CD4-positive, alpha-beta T cell (primary cell): ENCODE results near the gene JAKMIP2. TPM values are rescaled to one million over a fixed set of nuclear protein-coding genes. Genes with fewer than 3 reads are reported as not detected.

Experiments used
- ATAC-seq: fragments of 200-7000 bp; cut with Tn5 transposase; one replicate; pipeline ENCODE4 v1.10.0; 2022; ENCODE audit warnings: mild to moderate bottlenecking; ENCODE audit not compliant: poor library complexity
- CTCF ChIA-PET: fragments of 350-600 bp; sonication (Branson Sonifier 250); formaldehyde crosslinking; loops from one replicate; lab custom pipeline; 2021; ENCODE audit warnings: antibody characterized with exemption, inconsistent platforms; lab: Charles Lee
- POLR2A ChIA-PET: fragments of 350-600 bp; sonication (Branson Sonifier 250); formaldehyde crosslinking; loops from one replicate; lab custom pipeline; 2021; ENCODE audit warnings: antibody characterized with exemption, inconsistent platforms; lab: Charles Lee
- DNase-seq, 14 experiments: peaks; one replicate each; pipeline ENCODE4 v3.0.0-alpha.2; 2013 to 2020; ENCODE audit warnings: mixed read lengths in 2 of 14
- H3K27ac ChIP-seq, 2 donors: one replicate each; pipeline versions ENCODE4 v1.5.1 to v1.7.0; 2013; ENCODE audit warnings: low read length in 2 of 2, low read depth in 1 of 2, mild to moderate bottlenecking in 1 of 2
- H3K27me3 ChIP-seq, 2 experiments: 1 replicate in 1 of 2; 2 replicates in 1 of 2; pipeline versions ENCODE4 v1.6.1 to v1.7.0; 2013; ENCODE audit warnings: low read length in 2 of 2, control low read depth in 1 of 2, mild to moderate bottlenecking in 1 of 2, moderate library complexity in 1 of 2; ENCODE audit not compliant: insufficient read depth in 2 of 2, control insufficient read depth in 1 of 2
- H3K36me3 ChIP-seq: one replicate; pipeline ENCODE4 v1.6.1; 2013; ENCODE audit warnings: low read length, control low read depth; ENCODE audit not compliant: insufficient read depth
- H3K4me1 ChIP-seq: one replicate; pipeline ENCODE4 v1.6.1; 2013; ENCODE audit warnings: low read length, control low read depth; ENCODE audit not compliant: insufficient read depth
- H3K4me3 ChIP-seq: one replicate; pipeline ENCODE4 v1.5.1; 2013; ENCODE audit warnings: mild to moderate bottlenecking, low read length, moderate library complexity
- H3K9me3 ChIP-seq, 2 experiments: 1 replicate in 1 of 2; 2 replicates in 1 of 2; pipeline versions ENCODE4 v1.6.1 to v1.7.0; 2013; ENCODE audit warnings: low read length in 2 of 2, mild to moderate bottlenecking in 2 of 2, control low read depth in 1 of 2, moderate library complexity in 1 of 2; ENCODE audit not compliant: control insufficient read depth in 1 of 2, insufficient read depth in 1 of 2
- H3K27ac Mint-ChIP-seq: one replicate; pipeline ENCODE4 v1.8.0; 2020; ENCODE audit warnings: mixed read lengths
- H3K27me3 Mint-ChIP-seq: one replicate; pipeline ENCODE4 v1.8.0; 2021; ENCODE audit warnings: mixed read lengths
- H3K36me3 Mint-ChIP-seq: one replicate; pipeline ENCODE4 v1.8.0; 2021; ENCODE audit warnings: low read depth, mixed read lengths
- H3K4me1 Mint-ChIP-seq: one replicate; pipeline ENCODE4 v1.8.0; 2021; ENCODE audit warnings: low read depth, mixed read lengths
- H3K4me3 Mint-ChIP-seq: one replicate; pipeline ENCODE4 v1.8.0; 2020; ENCODE audit warnings: mild to moderate bottlenecking, mixed read lengths
- H3K9me3 Mint-ChIP-seq: one replicate; pipeline ENCODE4 v1.8.0; 2020; ENCODE audit warnings: mixed read lengths
- intact Hi-C, 2 experiments: fragments of 100-400 bp; cut with DNase I in 1 of 2; cut with micrococcal nuclease in 1 of 2; formaldehyde crosslinking; loops; one replicate each; pipeline versions ENCODE4 v1.15.1 to v1.9.0; 2023 to 2025; cut with DNase I, micrococcal nuclease
- total RNA-seq, 174 experiments: library from RNA in 2 of 174; stranded (reverse) in 2 of 174; gene quantifications; one replicate each; pipeline ENCODE4 v1.2.3 and lab custom pipeline; 2021 to 2026
- TF ChIP-seq, protein P1 (sequence below): fragments of 200-600 bp; IDR thresholded peaks from one replicate; pipeline ENCODE4 v1.8.0; 2022; ENCODE audit warnings: antibody characterized with exemption, mild to moderate bottlenecking

Gene JAKMIP2
- total RNA-seq, 2 experiments from 2014 or later, result 0.74 to 1.3 TPM

GRCh38 chr5:147538236-147538635 lies 244.3 kb downstream of the JAKMIP2 start:
- TF ChIP-seq, protein P1, sequence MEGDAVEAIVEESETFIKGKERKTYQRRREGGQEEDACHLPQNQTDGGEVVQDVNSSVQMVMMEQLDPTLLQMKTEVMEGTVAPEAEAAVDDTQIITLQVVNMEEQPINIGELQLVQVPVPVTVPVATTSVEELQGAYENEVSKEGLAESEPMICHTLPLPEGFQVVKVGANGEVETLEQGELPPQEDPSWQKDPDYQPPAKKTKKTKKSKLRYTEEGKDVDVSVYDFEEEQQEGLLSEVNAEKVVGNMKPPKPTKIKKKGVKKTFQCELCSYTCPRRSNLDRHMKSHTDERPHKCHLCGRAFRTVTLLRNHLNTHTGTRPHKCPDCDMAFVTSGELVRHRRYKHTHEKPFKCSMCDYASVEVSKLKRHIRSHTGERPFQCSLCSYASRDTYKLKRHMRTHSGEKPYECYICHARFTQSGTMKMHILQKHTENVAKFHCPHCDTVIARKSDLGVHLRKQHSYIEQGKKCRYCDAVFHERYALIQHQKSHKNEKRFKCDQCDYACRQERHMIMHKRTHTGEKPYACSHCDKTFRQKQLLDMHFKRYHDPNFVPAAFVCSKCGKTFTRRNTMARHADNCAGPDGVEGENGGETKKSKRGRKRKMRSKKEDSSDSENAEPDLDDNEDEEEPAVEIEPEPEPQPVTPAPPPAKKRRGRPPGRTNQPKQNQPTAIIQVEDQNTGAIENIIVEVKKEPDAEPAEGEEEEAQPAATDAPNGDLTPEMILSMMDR, result no peak
- H3K4me3 ChIP-seq, result no peak overlapping the region
- no peak for DNase-seq
- POLR2A ChIA-PET, result no interaction called here
- H3K36me3 Mint-ChIP-seq, result no peaks in the 10 kb centered on the region
- H3K27me3 Mint-ChIP-seq, result no peaks in the 10 kb centered on the region
- H3K9me3 Mint-ChIP-seq, result no peaks in the 10 kb centered on the region
- H3K36me3 ChIP-seq, result no peaks in the 10 kb centered on the region
- H3K4me3 Mint-ChIP-seq, result no peak overlapping the region
- CTCF ChIA-PET, result no interaction called here
- H3K9me3 ChIP-seq, result no peaks in the 10 kb centered on the region
- no peaks in the 10 kb centered on the region for H3K27me3 ChIP-seq
- intact Hi-C loops, result no loop called here
- no peak overlapping the region for H3K27ac Mint-ChIP-seq
- H3K27ac ChIP-seq, result no peak overlapping the region
- H3K4me1 ChIP-seq, result no peaks in the 10 kb centered on the region
- no peak for ATAC-seq
- no peaks in the 10 kb centered on the region for H3K4me1 Mint-ChIP-seq

Other genes with a start within 250 kb of the JAKMIP2 start
- not detected for gene SPINK1, start 48.9 kb upstream of the JAKMIP2 start, total RNA-seq
- gene SCGB3A2, start 96.0 kb upstream of the JAKMIP2 start, total RNA-seq, result not detected
- gene C5orf46, start 123.8 kb upstream of the JAKMIP2 start, total RNA-seq, result not detected